GM23338 (cell line): ENCODE results near the gene GAL3ST2. TPM values are rescaled to one million over a fixed set of nuclear protein-coding genes. Genes with fewer than 3 reads are reported as not detected.

ENCODE experiments used
- ATAC-seq: fragments of 200-7000 bp; cut with Tn5 transposase; 3 replicates; pipeline ENCODE4 v1.9.1; 2020
- DNase-seq: peaks from one replicate; pipeline ENCODE4 v3.0.0-alpha.2; 2015; ENCODE audit warnings: low spot score
- H2AFZ ChIP-seq: fragments of 200-600 bp; sonication (generic); 2 replicates; pipeline ENCODE4 v1.8.0; 2016; ENCODE audit warnings: antibody characterized with exemption, mild to moderate bottlenecking, moderate library complexity
- H3F3A ChIP-seq: fragments of 200-600 bp; sonication (generic); replicated peaks from 2 replicates; pipeline ENCODE4 v1.8.0; 2017; ENCODE audit warnings: antibody characterized with exemption, mixed run types, low read depth
- H3K27ac ChIP-seq: fragments of 200-600 bp; sonication (generic); 2 replicates; pipeline ENCODE4 v1.6.1; 2016; ENCODE audit warnings: low read depth
- H3K27me3 ChIP-seq: fragments of 200-600 bp; sonication (generic); 2 replicates; pipeline ENCODE4 v1.8.0; 2016; ENCODE audit warnings: mild to moderate bottlenecking, mixed run types, moderate library complexity; ENCODE audit not compliant: insufficient read depth
- H3K36me3 ChIP-seq: fragments of 200-600 bp; sonication (generic); 2 replicates; pipeline ENCODE4 v1.8.0; 2016; ENCODE audit warnings: mild to moderate bottlenecking; ENCODE audit not compliant: insufficient read depth
- H3K4me1 ChIP-seq: fragments of 200-600 bp; sonication (generic); 2 replicates; pipeline ENCODE4 v1.8.0; 2016; ENCODE audit warnings: mild to moderate bottlenecking, moderate library complexity; ENCODE audit not compliant: insufficient read depth
- H3K4me2 ChIP-seq: fragments of 200-600 bp; sonication (generic); 2 replicates; pipeline ENCODE4 v1.7.1; 2017; ENCODE audit warnings: mixed run types
- H3K4me3 ChIP-seq: fragments of 200-600 bp; sonication (generic); 2 replicates; pipeline ENCODE4 v1.6.1; 2016; ENCODE audit warnings: mixed run types
- H3K79me2 ChIP-seq: fragments of 200-600 bp; sonication (generic); replicated peaks from 2 replicates; pipeline ENCODE4 v1.8.0; 2017; ENCODE audit warnings: mild to moderate bottlenecking; ENCODE audit not compliant: insufficient read depth
- H3K9me2 ChIP-seq: fragments of 200-600 bp; sonication (generic); 2 replicates; pipeline ENCODE4 v1.8.0; 2017; ENCODE audit not compliant: insufficient read depth
- H4K20me1 ChIP-seq: fragments of 200-600 bp; sonication (generic); replicated peaks from 2 replicates; pipeline ENCODE4 v1.8.0; 2017; ENCODE audit warnings: mild to moderate bottlenecking; ENCODE audit not compliant: insufficient read depth
- H3K27ac Mint-ChIP-seq: 2 replicates; pipeline ENCODE4 v1.8.0; 2020; ENCODE audit warnings: inconsistent platforms, mild to moderate bottlenecking, moderate library complexity, mixed read lengths
- H3K27me3 Mint-ChIP-seq: 3 replicates; pipeline ENCODE4 v1.8.0; 2022; ENCODE audit warnings: low read depth, mild to moderate bottlenecking, moderate library complexity, mixed read lengths, inconsistent platforms; ENCODE audit not compliant: insufficient read depth, poor library complexity
- H3K36me3 Mint-ChIP-seq: 3 replicates; pipeline ENCODE4 v1.8.0; 2021; ENCODE audit warnings: low read depth, mild to moderate bottlenecking, inconsistent platforms, moderate library complexity, mixed read lengths
- H3K4me1 Mint-ChIP-seq: 3 replicates; pipeline ENCODE4 v1.8.0; 2020; ENCODE audit warnings: mild to moderate bottlenecking, inconsistent platforms, mixed read lengths
- H3K4me3 Mint-ChIP-seq: 3 replicates; pipeline ENCODE4 v1.8.0; 2021; ENCODE audit warnings: moderate library complexity, mild to moderate bottlenecking, inconsistent platforms, mixed read lengths
- H3K9me3 Mint-ChIP-seq: 3 replicates; pipeline ENCODE4 v1.8.0; 2020; ENCODE audit warnings: moderate library complexity, mild to moderate bottlenecking, inconsistent platforms, mixed read lengths
- CREB1 ChIP-seq: fragments of 250-450 bp; sonication (Bioruptor Pico); IDR thresholded peaks from 2 replicates; pipeline ENCODE4 v1.5.0; 2020; ENCODE audit warnings: low read depth, mild to moderate bottlenecking, moderate library complexity
- CTCF ChIP-seq, 2 experiments: fragments of 200-600 bp in 1 of 2; sonication (generic) in 1 of 2; conservative IDR thresholded peaks; 2 replicates each; pipeline versions ENCODE4 v1.5.1 to v1.6.1; 2016 to 2017; ENCODE audit warnings: antibody characterized with exemption in 2 of 2, low read depth in 2 of 2, mild to moderate bottlenecking in 2 of 2, moderate library complexity in 1 of 2
- ETS1 ChIP-seq: IDR thresholded peaks from 2 replicates; pipeline ENCODE4 v1.6.1; 2016; ENCODE audit warnings: antibody characterized with exemption
- EZH2 ChIP-seq: fragments of 200-600 bp; sonication (generic); IDR thresholded peaks from one replicate; pipeline ENCODE4 v1.8.0; 2017; ENCODE audit warnings: antibody characterized with exemption, mild to moderate bottlenecking, low read depth; ENCODE audit not compliant: unreplicated experiment
- EZH2phosphoT487 ChIP-seq: fragments of 200-600 bp; sonication (generic); IDR thresholded peaks from one replicate; pipeline ENCODE4 v1.8.1; 2018; ENCODE audit warnings: antibody characterized with exemption; ENCODE audit not compliant: unreplicated experiment
- JUNB ChIP-seq: IDR thresholded peaks from one replicate; pipeline ENCODE4 v1.6.1; 2016; ENCODE audit warnings: antibody characterized with exemption; ENCODE audit not compliant: unreplicated experiment
- NANOG ChIP-seq: IDR thresholded peaks from 2 replicates; pipeline ENCODE4 v1.6.1; 2016; ENCODE audit warnings: antibody characterized with exemption, borderline replicate concordance
- POLR2AphosphoS5 ChIP-seq: IDR thresholded peaks from 2 replicates; pipeline ENCODE4 v1.6.1; 2016; ENCODE audit warnings: antibody characterized with exemption, low read depth
- REST ChIP-seq: IDR thresholded peaks from one replicate; pipeline ENCODE4 v1.6.1; 2018; ENCODE audit warnings: antibody characterized with exemption; ENCODE audit not compliant: unreplicated experiment
- STAT1 ChIP-seq: IDR thresholded peaks from one replicate; pipeline ENCODE4 v1.6.1; 2016; ENCODE audit warnings: antibody characterized with exemption; ENCODE audit not compliant: unreplicated experiment
- ZNF114 ChIP-seq: fragments of 250-450 bp; sonication (Bioruptor Pico); IDR thresholded peaks from 2 replicates; pipeline ENCODE4 v1.5.0; 2020; ENCODE audit warnings: mild to moderate bottlenecking, moderate library complexity
- ZNF331 ChIP-seq: fragments of 250-450 bp; sonication (Bioruptor Pico); IDR thresholded peaks from 2 replicates; pipeline ENCODE4 v1.5.0; 2020; ENCODE audit warnings: low read depth, mild to moderate bottlenecking, moderate library complexity
- ZNF462 ChIP-seq: fragments of 250-450 bp; sonication (Bioruptor Pico); IDR thresholded peaks from 2 replicates; pipeline ENCODE4 v1.5.0; 2020; ENCODE audit warnings: mild to moderate bottlenecking, moderate library complexity
- polyA plus RNA-seq: library from polyadenylated mRNA; unstranded; fragments of >200 nt; fragmentation: Nextera tagmentation; extraction: Ambion mirVana; gene quantifications from 2 replicates; pipeline ENCODE4 v1.2.1, GENCODE V29; 2016
- total RNA-seq: library from RNA; depleted of rRNA; stranded (reverse); fragments of >200 nt; shearing (Covaris generic); gene quantifications from 2 replicates; pipeline ENCODE4 v1.2.3, GENCODE V29; 2014

Gene GAL3ST2
- total and polyA plus RNA-seq, 2 experiments from 2014 or later: 0.19 to 0.24 TPM

- Histone ChIP-seq H3K4me2 (no peak overlapping the region), H2AFZ (no peak overlapping the region), H3K4me3 (no peak overlapping the region), H3K79me2 (no peaks in the 10 kb centered on the region), H3K27me3 (peaks cover 22% of the 10 kb centered on the region), H3F3A (no peaks in the 10 kb centered on the region), H3K9me2 (no peaks in the 10 kb centered on the region), H4K20me1 (no peaks in the 10 kb centered on the region), H3K36me3 (no peaks in the 10 kb centered on the region), H3K4me1 (no peaks in the 10 kb centered on the region; the same call in 1 of the 2 replicates), H3K27ac (no peak overlapping the region)
- no peaks in the 10 kb centered on the region for H3K36me3 Mint-ChIP-seq
- no peaks in the 10 kb centered on the region for H3K9me3 Mint-ChIP-seq
- TF ChIP-seq POLR2AphosphoS5: no peak
- no peak for TF ChIP-seq NANOG
- no peak for TF ChIP-seq ZNF114
- no peak for TF ChIP-seq EZH2phosphoT487
- no peak for TF ChIP-seq REST
- no peak for TF ChIP-seq CREB1 (CRISPR knock-in tag)
- TF ChIP-seq CTCF (conservative IDR thresholded peaks at IDR 0.05; ENCODE audit: low read depth in 2 of 2): no peak
- no peak for TF ChIP-seq ZNF331 (CRISPR knock-in tag)
- TF ChIP-seq ZNF462 (CRISPR knock-in tag): no peak
- TF ChIP-seq EZH2: no peak
- TF ChIP-seq JUNB: no peak
- no peak for TF ChIP-seq ETS1
- no peak for TF ChIP-seq STAT1
- H3K27ac Mint-ChIP-seq: no peak overlapping the region
- no peak overlapping the region; the same call in 2 of the 3 replicates for H3K4me3 Mint-ChIP-seq
- DNase-seq: no peak
- peaks cover 7% of the 10 kb centered on the region for H3K4me1 Mint-ChIP-seq
- no peak for ATAC-seq
- H3K27me3 Mint-ChIP-seq: peaks cover 36% of the 10 kb centered on the region
Observed at GRCh38 chr2:241846406-241846805, 69.8 kb downstream of the GAL3ST2 start.
